Activated CD4-positive, alpha-beta T cell treated with anti-CD3 and anti-CD28 coated beads for 48 hours (primary cell): ENCODE measurements around the gene DUSP2.

Source experiments
- DNase-seq: peaks from one replicate; pipeline ENCODE4 v3.0.0-alpha.2; 2020

DUSP2 gene

DNA sequence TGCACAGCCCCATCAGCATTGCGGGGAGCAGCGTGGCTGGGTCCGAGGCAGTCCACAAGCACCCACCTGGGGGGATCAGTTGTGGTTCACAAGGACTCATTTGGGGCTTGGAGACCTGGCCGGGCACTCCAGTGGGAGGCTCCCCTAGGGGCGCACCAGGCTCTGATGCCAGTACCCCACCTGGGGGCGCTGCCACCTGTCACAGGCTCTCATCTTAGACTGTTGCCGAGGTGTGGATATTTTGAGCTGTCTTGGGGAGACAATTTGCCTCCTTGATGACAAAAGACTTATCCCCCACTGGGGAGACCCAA lies 31.9 kb downstream of the DUSP2 start:
- peak; percentile 59 for DNase-seq

DNA sequence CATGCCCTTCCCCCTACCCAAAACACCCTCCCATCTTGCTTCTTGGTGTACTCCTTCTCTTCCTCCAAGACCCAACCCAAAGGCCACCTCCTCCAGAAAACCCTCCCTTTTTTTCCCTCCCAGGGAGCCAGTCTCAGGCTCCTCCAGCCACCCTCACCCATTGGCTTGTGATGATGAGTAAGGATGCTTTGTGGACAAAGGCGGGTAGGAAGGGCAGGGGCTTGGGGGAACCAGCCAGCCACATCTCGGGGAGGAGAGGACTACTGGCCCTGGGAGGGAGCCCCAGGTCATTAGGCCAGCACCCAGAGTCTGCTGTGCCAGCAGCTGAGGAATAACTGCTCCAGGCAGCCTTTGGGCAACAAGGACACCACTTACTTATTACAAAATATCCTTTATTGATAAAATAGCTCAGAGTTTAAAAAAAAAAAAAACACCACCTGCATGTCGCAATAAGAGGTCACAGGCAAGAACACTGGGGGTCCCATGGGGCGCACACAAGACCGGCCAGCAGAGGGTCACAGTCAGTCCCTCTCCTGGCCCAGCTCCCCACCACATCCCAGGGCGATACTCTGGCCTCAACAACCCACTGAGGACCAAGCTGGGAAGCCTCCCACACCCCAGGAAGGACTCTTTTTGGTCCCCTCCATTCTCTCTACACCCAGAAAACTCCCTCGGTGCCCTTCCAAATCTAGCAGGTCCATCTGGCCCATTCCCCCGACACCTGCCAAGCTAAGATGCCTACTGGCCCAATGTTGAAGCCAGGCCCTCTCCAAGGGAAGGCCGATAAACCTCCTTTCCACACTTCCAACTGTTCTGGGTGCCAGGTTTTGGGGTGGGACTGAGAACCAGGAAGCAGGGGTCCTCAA lies 32.5 kb downstream of the DUSP2 start:
- DNase-seq: no peak

GRCh38 chr2:96111823-96112500 lies 33.3 kb downstream of the DUSP2 start:
- no peak for DNase-seq

- no peak for DNase-seq
Observed at GRCh38 chr2:96111257-96111640, 34.0 kb downstream of the DUSP2 start.

- DNase-seq: no peak
Observed at GRCh38 chr2:96110621-96111256, 34.5 kb downstream of the DUSP2 start.

DNA sequence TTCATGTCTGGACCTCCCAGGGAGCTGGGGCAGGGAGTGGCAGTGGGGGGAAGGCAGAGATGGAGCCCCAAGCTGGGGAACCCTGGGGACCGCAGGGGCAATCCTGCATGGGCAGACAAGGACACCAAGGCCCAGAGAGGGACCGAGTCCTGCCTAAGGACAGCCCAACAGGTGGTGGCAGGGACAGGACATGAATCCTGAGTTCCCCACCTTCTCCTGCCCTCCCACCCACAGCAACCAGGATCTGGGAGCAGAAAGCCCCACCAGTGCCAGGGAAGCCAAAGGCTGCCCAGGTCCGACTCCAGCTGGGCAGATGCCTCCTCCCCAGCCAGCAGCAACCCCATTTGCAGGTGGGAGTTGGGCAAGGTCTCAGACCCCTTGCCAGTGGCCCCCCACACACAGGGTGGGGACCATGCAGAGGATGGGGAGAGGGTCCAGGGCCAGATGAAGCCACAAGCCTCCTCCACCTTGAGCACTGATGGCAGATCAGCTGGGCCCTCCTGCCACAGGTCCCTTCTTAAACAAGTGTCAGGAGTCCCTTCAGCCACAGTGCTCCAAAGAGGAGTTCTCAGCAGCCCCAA lies 35.2 kb downstream of the DUSP2 start:
- no peak for DNase-seq

DNA sequence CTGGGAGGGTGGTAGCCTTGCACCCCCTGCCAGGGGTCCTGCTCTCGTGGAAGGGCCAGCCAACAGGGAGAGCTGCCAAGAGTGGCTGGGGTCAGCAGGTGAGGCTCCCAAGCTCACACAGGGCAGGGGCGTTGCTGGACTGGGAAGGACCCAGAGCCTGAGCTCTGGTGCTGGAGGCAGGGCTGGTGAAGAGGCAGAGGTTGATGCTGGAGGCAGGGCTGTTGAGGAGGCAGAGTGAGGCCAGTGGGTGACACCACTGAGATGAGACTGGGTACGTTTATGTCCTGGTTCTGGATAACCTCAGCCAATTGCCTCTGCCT lies 35.9 kb downstream of the DUSP2 start:
- DNase-seq: no peak

GRCh38 chr2:96108541-96109360 lies 36.5 kb downstream of the DUSP2 start:
- no peak for DNase-seq

GRCh38 chr2:96108151-96108540 lies 37.1 kb downstream of the DUSP2 start:
- DNase-seq: no peak

GRCh38 chr2:96107708-96108065 lies 37.6 kb downstream of the DUSP2 start:
- DNase-seq: no peak

DNA sequence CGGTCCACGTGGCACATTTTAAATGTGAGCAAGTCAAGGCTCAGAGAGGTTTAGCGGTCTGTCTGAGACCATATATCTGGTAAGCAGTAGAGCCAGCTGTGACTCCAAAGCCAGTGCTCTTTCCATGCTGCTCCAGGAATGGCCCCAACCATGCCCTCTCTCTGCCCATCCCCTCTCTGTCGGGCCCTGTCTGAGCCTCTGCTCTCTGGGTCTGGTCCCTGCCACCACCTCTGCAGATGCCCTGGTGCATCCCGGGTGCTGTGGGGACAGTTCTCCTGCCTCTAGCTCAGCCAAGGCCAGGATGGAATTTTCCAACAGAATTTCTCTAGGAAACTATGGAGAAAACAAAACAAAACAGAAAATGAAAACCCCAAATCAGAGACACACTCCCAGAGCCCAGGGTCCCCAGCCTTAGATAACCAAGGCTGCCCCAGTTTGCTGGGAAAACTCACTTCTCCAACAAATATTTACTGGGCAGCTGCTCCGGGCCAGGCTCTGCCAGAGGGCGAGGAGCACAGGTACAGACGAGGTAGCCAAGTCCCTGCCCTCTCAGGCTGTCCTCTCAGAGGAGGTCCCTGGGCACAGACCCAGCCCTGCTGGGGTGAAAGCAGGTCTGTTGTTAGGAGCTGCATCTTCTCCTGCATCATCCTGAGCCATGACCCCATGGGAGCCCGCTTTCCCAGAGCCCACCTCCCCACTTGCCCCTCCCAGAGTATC lies 38.1 kb downstream of the DUSP2 start:
- DNase-seq: no peak

- no peak for DNase-seq
Observed at GRCh38 chr2:96105994-96106715, 39.1 kb downstream of the DUSP2 start.

GRCh38 chr2:96105152-96105915 lies 39.9 kb downstream of the DUSP2 start:
- DNase-seq: no peak

GRCh38 chr2:96104487-96104861 lies 40.8 kb downstream of the DUSP2 start:
- DNase-seq: no peak

DNA sequence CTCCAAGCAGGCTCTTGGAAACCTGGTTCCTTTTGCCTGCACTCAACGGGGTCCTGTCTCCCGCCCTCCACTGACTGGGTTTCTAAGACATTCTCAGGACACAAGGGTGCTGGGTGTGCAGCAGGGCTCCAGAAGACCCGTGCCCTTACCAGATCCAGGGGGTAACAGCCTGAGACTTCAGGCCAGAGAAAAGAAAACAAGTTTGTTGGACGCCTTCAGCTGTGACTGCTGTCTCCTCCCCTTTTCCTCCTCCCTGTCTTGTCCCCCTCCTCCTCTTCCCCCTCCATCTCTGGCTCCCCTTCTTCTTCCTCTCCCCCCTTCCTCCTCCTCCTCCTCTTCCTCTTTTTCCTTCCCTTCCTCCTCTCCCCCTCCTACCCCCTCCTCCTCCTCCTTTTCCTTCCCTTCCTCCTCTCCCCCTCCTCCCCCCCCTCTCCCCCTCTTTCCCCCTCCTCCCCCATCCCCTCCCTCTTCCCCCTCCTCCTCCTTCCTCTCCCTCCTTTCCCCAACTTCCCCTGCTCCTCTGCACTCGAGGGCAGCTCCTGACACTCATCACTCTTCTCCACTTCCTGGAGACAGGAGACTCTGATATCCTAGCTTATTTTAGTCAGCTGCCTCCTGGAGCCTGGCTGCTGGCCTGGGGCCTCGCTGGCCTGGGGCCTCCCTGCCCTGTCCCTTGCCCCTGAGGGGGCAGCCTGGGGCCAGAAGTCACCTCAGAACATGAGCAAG lies 41.3 kb downstream of the DUSP2 start:
- no peak for DNase-seq

DNA sequence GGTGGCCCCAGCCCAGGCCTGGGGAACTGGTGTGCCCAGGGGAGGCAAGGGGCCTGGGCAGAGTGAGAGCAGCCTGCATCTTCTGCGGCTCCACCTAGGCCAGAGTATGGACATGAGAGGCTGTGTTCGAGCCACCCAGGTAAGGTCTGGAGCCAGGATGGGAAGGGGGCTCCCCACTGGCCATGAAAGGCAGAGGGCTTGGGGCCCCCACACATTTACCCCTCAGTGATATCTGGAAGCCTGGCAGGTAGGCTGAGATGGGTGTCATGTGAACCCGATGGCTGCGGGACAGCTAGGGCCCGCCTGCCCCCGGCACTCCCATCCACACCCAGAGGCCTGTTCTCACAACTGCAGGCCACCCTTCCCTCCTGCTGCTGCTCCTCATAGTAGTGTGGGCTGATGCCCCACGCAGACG lies 42.0 kb downstream of the DUSP2 start:
- DNase-seq: no peak

- DNase-seq: no peak
Observed at GRCh38 chr2:96102596-96103186, 42.5 kb downstream of the DUSP2 start.

GRCh38 chr2:96100893-96101304 lies 44.3 kb downstream of the DUSP2 start:
- DNase-seq: no peak

GRCh38 chr2:96099861-96100798 lies 45.1 kb downstream of the DUSP2 start:
- no peak for DNase-seq
